Measurements from ENCODE around the gene CCDC63.

The CCDC63 gene

DNA sequence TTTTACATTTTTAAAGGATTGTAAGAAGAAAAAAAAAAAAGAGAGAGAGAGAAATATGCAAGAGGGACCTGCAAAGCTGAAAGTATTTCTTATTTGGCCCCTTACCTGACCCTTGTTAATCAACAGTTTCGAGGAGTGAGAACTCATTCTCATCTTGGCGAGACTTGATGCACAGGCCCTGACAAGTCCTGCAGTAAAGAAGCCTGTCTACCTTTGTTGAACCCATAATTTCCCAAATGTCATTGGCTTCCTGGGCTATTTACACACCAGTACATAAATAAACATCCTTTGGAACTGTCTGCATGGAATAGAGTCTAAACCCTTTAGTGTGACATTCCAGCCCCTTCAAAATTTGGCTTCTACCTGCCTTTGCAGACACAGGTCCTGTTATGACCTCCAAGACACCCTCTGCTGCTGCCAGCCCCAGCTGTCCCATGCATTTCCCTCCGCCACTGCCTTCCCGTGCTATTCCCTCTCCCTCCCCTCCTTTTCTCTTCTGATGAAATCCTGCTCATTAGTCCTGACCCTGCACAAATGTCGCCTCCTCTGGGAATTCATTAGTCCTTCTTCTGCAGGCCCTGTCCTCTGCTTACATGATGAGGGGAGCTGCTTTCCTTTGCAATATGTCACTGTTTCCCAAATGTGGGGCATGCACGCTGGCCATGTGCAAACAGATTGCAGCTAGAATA lies 38.5 kb downstream of the CCDC63 start:
- DNase-seq (ENCODE audit: low spot score): no peak

DNA sequence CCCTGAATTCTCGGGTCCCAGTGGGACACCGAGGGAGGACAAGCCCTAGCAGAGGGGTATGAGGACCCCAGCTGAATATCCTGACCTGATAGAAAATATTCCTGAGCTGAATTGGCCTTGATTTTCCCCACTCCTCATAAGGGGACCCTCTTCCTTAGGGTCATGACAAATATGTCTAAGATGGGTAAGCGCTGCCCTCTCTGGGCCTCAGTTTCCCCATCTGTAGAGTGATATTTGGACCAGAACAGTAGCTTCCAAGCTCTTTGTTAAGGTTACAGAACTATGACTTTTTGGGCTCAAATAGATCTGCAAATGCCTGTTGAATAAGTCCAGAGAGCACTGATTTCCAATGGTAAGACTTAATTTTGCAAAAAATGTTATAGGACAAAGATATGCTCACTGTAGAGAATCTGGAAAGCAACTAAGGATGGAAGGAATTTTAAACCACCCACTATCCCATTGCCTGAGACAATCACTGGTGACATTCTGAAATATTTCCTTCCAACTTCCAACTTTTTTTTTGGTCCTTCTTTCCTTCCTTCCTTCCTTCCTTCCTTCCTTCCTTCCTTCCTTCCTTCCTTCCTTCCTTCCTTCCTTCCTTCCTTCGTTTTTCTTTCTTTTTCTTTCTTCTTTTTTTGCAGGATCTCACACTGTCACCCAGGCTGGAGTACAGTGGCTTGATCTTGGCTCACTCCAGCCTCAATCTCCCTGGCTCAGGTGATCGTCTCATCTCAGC lies 41.6 kb downstream of the CCDC63 start:
- no peak for DNase-seq (ENCODE audit: low spot score)

DNA sequence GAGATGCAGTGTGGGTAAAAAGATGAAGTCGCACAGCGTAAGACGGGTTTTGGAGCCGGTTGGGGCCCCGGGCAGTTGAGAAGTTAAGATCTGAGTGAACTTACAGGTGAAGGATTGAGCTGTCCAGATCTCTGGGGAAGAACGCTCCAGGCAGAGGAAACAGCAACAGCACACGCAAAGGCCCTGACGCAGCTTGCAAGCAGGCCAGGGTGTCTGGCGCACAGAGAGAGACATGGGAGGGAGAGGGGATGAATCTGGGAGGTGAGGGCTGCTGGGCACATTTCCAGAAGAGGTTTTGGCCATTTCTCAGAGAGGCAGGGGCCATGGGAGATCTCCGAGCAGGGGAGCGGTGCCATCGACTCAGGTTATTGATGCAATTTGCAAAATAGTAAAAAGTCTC lies 42.6 kb downstream of the CCDC63 start:
- no peak for DNase-seq (ENCODE audit: low spot score)

DNA sequence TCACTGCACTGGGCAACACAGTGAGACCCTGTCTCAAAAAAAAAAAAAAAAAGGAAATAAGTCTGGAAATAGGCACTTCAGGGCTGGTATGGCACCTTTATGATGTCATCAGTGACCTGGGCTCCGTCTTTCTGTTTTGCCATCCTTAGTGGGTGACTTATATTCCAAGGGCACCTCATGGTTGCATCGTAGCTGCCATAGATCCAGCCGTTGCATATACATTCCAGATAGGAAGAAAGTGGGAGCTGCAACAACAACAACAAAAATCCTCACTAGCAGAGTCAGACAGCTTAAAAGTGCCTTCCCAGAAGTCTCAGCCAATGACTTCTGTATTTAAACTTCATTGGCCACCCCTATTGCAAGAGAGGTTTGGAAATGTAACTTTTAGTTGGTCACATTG lies 47.2 kb downstream of the CCDC63 start:
- DNase-seq (ENCODE audit: low spot score): no peak

DNA sequence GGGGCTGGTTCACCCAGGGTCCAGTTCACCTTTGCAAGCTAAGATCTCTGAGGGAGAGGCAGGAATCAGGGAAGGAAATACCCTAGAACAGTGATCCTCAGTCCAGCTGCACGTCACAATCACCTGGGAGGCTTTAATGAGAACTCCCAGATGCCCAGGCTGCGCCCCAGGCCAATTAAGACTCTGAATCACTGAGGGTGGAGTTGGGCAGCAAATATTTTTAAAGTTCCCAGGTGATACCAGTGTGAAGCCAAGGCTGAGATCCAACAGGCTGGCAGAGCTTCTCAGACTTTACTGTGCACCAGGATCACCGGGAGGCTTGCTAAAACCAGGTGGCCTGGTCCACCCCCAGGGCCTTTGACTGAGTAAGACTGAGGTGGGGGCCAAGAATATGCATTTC lies 49.8 kb downstream of the CCDC63 start:
- no peak for DNase-seq (ENCODE audit: low spot score)

DNA sequence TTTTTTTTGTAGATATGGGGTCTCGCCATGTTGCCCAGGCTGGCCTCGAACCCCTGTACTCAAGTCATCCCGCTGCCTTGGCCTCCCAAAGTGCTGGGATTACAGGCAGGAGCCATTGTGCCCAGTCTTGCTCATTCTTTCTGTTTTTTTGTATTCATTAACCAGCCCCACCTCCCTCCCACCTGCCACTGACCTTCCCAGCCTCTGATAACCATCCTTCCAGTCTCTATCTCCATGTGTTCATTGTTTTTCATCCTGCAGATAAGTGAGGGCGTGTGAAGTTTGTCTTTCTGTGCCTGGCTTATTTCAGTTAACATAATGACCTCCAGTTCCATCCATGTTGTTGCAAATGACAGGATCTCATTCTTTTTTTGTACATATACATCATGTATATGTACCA lies 54.6 kb downstream of the CCDC63 start:
- DNase-seq (ENCODE audit: low spot score): no peak

DNA sequence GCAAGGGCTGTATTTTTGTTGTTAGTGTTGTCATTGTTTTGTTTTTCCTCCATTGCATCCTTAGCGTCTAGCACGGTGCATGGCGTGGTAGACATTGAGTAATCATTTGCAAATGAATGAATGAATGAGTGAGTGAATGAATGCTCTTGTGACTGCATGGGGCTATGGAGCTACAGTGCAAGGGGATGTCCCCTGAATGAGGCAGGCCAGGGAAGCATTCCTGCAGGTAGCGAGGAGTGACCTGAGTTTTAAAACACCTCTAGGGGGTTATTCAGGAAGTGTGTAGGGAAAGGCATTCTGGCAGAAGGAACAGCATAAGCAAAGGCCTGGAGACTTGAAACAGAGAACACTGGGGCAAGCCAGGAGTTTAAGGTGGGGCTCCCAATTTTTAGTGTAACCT lies 56.7 kb downstream of the CCDC63 start:
- DNase-seq (ENCODE audit: low spot score): no peak

DNA sequence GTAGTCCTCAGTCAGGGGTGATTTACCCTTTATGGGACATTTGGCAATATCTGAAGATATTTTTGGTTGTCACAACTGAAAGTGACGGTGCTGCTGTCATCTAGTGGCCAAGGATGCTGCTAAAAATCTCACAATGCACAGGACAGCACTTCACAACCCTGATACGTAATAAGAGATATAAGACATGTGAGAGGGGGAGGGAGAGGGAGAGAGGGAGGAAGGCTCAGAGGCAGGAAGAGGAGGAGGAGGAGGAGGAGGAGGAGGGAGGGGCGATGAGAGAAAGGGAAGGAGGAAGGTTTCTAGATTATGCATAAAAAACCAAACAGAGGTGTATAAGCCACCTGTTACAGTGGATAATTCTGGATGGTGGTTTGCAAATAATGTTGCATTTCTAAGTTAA lies 59.3 kb downstream of the CCDC63 start:
- DNase-seq (ENCODE audit: low spot score): no peak

DNA sequence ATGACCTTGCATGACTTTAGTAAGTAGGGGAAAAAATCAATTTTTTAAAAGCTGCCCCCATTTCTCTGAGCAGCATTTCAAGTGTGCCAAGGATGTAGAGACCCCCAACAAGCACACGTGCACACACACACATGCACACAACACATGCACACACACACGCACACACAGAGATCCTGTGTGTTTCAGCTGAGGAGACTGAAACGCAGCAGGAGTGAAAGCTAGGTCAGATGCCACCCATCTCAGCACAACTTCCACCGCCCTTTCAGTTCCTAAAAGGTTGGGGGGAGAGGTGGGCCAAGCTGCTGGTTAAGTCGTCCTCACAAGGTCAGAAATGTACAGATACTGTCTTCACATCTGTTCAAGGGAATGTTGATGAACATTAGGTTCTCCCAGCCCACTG lies 59.7 kb downstream of the CCDC63 start:
- no peak for DNase-seq (ENCODE audit: low spot score)

DNA sequence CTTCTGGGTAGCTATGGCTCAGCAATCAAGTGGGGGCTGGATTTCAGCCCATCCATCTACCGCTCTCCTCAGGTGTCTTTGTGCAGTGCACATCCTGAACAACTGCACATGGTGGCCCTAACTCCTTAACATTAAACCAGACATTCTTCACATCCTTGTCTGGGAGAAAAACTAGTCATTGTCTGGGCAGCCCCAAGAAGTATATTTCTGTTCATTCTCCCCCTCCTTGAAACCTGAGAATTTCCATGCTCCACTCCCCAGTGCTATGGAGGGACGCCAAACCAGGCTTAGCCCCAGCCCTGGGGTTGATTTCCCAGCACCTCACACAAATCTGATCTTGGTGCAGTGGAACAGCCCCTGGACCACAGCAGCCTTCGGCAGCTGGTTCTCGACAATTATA lies 60.2 kb downstream of the CCDC63 start:
- no peak for DNase-seq (ENCODE audit: low spot score)

DNA sequence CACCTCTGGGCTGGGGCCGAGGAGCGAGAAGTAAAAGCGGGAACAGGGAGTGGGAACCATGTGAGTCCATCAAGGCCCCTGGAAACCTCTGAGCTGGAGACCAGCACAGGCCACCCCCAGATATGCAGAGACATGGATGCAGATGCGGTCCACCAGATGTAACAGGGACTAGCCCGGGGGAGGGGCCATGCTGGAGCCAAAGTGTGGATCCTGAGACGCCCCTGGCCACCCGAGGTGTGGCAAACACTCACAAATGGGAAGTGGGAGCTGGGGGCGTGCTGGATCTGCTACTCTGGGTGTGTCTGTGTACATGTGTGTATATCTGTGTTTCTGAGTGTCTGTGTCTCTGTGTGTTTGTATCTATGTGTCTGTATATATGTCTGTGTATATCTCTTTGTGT lies 60.8 kb downstream of the CCDC63 start:
- DNase-seq (ENCODE audit: low spot score): no peak

DNA sequence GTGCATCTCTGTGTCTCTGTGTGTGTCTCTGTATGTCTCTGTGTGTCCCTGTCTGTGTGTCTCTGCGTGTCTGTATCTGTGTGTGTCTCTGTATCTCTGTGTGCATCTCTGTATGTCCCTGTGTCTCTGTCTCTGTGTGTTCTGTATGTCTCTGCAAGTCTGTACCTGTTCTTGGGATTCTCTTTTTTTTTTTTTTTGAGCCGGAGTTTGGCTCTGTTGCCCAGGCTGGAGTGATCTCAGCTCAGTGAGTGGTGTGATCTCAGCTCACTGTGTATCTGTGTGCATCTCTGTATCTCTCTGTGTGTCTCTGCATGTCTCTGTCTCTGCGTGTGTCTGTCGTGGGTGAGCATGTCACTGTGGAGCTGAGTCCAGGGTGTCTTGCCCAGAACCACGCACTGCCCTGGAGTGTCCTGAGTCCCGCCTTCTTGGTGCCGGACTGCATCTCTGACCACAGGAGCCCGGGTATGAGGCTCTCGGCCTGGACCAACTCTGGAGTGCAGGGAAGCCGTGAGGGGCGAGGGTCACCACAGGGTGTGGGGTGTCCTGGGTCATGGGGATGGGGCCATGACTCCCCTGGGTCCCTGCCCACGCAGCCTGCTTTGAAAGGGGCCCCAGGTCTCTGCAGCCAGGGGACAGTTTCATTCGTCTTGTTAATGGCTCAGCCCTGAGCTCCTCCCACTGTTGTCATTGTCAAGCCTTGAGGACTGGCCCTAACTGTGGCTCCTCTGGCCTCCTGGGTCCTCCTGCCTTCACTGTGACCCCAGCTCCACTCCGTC lies 61.8 kb downstream of the CCDC63 start:
- no peak for DNase-seq (ENCODE audit: low spot score)

DNA sequence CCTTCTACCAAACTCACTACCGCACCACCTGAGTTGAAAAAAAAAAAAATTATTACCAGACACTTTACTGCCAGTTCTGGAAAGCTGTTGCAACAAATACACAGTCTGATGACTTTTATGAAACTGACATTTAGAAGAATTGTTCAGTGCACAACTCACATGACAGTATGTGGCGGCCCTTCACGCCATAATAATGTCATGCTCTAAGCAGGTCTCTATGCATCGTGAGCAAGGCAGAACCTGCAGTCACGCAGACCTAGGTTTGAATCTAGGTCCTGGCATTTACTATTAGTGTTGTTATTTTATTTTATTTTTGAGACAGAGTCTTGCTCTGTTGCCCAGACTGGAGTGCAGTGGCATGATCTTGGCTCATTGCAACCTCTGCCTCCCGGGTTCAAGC lies 65.5 kb downstream of the CCDC63 start:
- no peak for DNase-seq (ENCODE audit: low spot score)

DNA sequence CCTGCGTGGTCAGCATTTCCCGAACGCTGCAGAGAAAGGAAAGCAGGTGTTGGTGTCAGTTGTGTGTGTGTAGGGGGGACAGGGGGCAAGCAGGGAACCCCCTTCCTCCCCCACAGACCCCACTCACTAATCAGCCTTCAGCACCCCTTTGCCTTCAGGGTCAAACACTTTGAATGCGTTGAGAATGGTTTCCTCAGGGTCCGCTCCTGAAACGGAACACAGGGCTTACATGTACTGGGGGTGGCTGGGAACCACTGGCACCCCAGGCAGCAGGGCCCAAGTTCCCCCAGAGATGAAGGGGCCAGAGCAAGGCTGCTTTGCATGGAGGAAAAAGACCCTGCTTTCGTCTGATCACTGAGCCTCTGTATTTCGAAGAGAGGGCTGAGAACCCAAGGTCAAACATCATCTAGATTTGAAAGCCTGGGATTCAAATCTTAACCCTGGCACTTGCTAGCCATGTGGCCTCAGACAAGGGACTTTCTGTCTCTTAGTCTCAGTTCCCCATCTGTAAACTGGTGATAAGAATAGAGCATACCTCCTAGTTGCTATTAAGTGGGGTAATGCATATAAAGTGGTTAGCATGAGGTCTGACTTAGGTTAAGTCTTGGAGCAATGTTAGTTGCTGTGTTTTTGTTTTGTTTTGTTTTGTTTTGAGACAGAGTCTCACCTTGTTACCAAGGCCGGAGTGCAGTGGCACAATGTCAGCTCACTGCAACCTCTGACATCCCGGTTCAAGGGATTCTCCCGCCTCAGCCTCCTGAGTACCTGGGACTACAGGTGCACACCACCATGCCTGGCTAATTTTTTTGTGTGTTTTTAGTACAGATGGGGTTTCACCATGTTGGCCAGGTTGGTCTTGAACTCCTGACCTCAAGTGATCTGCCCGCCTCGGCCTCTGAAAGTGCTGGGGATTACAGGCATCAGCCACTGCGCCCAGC lies 66.6 kb downstream of the CCDC63 start:
- DNase-seq (ENCODE audit: low spot score): no peak

DNA sequence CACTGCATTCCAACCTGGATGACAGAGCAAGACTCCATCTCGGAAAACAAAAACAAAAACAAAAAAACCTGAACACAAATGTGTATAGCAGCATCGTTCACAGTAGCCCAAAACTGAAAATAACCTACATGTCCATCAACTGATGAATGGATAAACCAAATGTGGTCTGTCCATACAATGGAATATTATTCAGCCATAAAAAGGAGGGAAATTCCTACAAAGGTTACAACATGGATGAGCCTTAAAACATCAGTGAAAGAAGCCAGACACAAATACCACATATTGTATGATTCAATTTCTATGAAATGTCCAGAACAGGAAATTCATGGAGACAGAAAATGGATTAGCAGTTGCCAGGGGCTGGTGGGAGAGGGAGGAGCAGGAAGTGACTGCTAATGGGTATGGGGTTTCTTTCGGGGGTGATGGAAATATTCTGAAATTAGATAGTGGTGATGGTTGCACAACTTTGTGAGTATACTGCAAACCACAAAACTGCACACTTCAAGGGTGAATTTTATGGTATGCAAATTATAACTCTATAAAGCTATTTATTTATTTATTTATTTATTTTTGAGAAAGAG lies 69.6 kb downstream of the CCDC63 start:
- no peak for DNase-seq (ENCODE audit: low spot score)

DNA sequence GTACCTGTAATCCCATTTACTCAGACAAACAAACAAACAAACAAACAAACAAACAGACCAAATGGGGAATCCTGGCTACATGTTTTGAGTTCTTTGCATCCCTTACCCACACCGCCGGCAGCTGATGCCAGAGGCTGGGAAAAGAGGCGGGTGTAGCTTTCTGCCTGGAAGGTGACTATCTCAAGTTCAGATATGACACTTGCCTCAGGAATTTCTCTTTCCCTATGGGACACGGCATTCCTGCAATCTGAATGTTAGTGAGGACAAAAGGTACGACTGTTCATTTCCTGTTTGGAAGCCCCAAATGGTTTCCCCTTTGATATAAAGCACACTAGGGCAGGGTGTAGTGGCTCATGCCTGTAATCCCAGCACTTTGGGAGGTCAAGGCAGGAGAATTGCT lies 70.7 kb downstream of the CCDC63 start:
- DNase-seq (ENCODE audit: low spot score): no peak

DNA sequence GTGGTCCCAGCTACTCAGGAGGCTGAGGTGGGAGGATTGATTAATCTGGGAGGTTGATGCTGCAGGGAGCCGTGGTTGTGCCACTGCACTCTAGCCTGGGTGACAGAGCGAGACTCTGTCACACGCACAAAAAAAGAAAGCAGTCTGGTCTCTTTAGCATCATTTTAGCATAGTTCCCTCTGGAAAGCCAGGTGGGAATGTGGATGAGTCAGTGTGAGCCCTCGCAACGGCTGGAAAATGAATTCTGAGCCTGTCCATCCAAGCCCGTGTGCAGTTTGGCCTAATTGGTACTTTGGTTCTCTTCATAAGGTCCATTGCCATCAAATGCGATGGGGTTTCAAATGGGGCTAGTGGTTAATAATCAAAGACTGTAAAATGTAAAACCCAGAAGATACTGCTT lies 71.2 kb downstream of the CCDC63 start:
- DNase-seq (ENCODE audit: low spot score): no peak

DNA sequence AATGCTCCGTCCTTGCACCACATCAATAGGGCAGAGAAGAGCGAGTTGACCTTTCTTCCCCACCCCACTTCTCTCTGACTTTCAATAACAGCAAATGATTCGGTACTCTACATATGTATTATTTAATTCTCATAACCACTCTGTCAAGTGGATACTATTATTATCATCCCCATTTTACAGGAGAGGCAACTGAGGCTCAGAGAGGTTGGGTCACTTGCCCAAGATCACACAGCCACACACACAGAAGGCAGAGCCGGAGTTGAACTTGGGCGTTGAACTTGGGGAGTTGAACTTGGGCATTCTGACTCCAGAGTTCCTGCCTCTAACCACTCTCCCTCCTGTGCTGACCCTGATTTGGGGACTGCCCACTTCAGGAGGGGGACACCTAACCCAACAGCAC lies 72.9 kb downstream of the CCDC63 start:
- no peak for DNase-seq (ENCODE audit: low spot score)

DNA sequence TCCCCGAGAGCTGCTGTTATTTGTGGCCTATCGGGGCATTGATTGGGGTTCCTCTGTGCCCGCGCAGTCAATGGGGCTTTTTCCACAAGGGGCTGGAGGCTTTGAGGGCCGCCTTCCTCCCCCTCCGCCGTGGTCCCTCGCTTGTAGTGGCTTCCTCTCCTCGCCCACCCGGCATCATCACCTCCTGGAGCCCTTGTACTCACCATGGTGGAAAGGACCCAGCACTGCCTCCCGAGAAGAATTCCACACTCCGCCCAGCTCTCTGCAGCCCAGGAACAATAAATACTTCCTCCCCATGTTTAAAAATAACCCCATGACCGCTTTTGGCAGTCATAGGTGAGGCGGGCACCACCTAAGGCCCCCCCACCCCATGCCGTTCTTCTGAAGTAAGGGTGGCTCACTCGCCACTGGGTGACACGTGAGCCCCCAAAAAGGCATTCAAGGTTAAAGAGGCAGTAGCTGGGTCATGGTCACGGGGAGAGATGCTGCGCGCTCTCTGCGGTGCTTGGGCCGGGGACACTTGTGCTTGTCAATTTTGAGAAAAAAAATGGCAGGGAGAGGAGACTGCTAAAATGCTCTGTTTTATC lies 73.6 kb downstream of the CCDC63 start, which contains the start of gene MYL2:
MYL2 (minus strand) TSS at position 256 of the 587 bp plus-strand sequence; CDS start at position 206, 50 bp downstream.
- no peak for DNase-seq (ENCODE audit: low spot score)

DNA sequence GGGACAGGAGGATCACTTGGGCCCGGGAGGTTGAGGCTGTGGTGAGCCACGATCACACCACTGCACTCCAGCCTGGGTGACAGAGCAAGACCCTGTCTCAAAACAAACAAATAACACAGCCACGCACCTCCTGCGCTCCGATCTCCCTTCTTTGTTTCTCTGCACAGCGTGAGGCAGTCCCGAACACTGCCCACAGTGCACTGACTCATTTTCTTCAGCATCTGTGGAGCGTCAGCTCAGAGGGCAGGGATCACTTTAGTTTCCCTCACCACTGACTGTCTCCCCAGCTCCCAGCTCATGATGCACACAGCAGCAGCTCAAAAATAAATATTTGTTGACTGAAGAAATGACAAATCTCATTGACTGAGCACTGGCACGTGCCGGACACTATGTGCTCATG lies 74.5 kb downstream of the CCDC63 start:
- no peak for DNase-seq (ENCODE audit: low spot score)

DNA sequence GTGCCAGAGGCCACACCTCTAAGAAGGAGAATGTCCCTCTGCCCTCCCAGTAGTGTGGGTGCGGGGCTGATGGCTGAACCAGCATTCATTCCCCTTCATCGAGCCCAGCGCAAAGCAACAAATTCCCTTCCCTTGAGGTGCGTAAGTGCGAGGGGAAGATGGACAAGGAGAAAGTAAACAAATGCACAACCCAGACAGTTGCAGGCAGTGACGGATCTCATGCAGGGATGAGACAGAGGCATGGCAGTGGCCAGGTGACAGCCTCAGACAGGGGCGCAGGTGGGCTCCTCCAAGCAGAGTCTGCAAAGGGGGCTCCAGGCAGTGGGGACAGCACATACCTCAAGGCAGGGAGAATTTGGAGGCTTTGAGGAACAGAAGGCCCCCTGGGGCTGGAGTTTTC lies 75.9 kb downstream of the CCDC63 start:
- DNase-seq (ENCODE audit: low spot score): no peak
